ENCODE measurements around the gene SLC10A7. TPM values are rescaled to one million over a fixed set of nuclear protein-coding genes. Genes with fewer than 3 reads are reported as not detected.

Gene SLC10A7
- total RNA-seq, 1 donor from 2014 or later: 18.4 TPM

DNA sequence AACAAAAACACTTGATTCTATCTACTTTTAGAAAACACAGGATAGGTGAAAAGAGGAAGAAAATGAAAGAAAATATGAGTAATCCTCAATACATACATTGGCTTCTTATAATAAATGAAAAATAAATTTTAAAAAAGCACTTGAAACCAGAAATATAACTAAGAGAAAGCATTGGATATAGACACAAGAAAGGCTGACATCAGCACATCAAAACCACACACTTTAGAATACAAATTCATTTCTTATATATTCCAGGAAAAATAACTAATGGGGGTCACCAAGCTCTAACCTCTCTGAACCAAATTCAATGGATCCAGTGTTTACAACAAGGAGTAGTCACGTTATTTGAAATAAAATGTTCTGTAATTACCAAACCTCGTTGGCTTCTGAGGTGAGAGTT lies 173.9 kb downstream of the SLC10A7 start:
- DNase-seq: no peak

DNA sequence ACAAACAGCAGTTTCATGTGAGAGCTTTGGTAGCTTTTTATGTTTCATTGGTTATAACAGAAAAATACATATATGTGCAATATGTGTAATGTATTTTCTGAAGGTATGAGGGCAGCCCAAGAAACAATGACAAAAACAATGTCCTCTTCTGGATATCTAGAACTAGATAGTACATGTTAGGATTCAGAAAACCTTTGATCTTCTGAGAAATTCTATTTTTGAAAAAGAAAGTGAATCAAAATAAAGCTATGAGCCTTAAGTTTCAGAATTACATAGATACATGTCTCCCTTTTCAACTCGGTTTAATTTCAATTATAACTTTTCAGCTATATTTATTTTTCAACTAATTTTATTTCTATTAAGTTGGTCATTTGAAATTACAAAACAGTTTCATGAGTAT lies 175.5 kb downstream of the SLC10A7 start:
- no peak for DNase-seq

DNA sequence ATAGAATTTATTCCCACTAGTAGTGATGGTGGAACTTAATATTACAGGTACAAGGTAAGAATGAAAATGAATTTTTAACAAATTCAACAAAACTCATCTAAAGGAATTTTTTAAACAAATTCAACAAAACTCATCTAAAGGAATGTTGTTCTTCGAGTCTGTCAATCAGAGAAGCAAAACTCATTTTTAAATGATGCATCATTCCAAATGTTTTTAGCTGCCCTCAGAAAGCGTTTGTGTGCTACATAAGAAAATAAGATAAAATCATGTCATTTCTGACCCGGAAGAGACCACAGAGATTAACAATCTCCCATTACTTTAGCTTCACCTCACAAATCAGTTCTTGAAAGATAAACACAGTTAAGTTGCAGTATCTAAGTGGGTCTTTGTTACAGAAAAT lies 178.0 kb downstream of the SLC10A7 start:
- no peak for DNase-seq

DNA sequence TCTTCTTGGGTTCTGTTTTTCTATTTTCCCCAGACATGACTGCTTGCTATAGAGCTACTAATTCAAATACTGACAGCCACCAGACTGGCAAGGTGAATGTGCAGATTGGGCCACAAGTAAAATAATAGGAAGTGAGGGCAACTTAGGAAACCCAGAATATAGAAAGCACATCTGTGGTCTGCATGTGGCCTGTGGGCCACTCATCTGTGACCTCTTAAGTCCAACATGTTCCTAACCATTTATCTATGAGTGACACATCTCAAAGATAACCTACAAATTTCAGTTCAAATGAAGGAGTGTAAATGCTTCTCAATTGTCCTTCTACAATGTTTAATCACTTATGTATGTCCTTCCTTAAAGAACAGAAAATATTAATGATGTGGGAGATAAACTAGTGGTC lies 178.5 kb downstream of the SLC10A7 start:
- DNase-seq: no peak

DNA sequence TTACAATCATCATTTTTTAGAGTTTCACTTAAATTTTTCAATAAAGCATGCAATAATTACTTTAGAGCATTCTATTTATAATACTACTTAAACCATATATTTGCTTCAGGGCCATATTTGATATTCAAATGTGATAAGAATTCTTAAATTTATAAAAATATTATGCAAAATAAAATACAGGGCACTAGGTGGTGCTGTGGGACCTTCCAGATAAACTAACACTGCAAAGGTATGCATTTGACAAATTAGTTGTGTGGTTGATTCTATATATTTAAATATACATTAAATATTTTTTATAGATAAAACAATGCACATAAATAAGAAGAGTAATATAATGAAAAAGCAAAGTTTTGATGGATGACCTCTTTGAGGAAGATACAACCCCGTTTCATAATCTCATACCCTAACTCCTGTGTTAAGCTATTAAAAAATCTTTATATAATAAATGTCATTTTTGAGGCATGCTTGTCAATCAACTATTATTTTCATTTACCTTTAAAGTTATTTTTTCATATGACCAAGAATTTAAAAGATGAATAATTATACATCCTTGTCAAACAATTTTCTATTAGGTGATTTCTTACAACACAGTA lies 179.0 kb downstream of the SLC10A7 start:
- no peak for DNase-seq

DNA sequence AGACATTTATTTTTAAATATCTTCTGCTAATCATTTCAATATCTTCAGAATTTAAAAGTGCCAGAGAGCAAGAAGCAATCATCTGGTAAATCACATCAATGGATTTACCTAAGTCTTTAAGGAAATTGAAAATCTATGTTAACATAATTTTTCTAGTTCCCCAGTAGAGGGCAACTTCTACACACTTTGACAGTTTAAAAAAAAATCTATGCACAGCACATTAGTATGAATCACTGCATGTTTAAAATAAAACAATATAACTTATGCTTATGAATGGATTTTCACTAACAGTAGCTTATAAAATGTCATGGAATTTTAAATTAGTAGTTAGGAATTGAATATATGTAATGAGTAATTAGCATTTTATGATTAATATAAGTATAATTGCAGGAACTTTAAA lies 180.9 kb downstream of the SLC10A7 start:
- DNase-seq: no peak

DNA sequence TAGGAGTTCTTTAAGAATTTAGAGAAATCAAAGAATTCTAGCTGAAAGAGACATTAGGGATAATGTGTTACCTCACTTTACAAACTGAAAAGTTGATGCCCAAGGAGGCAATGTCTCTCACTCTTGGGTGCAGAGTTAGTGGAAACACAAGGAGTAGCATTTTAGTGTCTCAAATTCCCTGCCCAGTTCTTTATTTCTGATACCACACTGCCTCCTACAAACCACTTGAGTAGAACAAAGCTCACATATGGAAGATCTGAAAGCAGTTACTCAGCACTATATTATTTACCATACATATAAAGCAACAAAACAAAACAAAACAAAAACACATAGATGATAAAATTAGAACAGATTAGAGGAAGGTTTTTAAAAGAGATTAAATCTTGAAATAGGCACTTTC lies 183.2 kb downstream of the SLC10A7 start:
- DNase-seq: no peak

DNA sequence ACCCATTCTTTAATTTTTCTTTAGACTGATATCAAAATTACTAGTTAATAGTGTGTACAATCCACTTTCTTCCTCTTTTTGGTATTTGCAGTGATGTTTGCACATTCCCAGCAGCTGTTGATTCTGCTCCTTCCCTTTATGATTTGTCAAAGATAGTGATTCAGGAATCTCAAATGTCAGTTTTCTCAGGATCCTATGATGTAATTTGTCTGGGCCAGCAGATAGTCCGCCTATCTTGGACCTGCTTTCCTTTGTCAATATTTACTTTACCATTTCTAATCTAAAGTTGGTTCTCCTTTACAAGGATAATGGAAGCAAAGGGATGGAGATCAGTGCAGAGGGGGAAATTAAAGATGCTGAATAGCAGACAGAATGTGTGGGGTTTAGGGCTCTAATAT lies 185.3 kb downstream of the SLC10A7 start:
- DNase-seq: no peak

DNA sequence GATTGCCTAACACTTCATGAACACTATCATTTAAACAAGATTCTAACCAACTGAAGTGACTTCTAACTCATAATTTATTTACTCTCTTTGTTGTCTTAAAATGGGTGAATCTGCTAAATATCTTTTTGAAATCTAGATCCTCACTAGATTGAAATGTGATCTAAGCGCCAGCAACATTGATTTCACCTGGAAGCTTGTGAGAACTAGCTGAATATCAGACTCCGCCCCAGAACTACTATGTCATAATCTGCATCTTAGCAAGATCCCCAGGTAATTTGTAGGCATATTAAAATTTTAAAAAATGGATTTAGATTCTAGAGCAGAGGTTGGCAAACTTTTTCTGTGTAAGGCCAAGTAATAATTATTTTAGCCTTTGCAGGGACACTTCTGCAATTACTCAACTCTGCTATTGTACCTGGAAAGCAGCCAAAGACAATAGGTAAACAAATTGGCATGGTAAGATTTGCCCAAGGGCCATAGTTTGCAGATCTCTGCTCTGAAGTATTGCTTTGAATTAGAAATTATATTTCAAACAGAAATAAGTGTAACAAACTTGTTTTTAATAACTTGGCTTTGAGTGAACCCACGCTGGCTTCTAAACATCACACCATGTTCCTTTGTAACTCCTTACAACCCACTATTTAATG lies 185.9 kb downstream of the SLC10A7 start:
- DNase-seq: no peak

DNA sequence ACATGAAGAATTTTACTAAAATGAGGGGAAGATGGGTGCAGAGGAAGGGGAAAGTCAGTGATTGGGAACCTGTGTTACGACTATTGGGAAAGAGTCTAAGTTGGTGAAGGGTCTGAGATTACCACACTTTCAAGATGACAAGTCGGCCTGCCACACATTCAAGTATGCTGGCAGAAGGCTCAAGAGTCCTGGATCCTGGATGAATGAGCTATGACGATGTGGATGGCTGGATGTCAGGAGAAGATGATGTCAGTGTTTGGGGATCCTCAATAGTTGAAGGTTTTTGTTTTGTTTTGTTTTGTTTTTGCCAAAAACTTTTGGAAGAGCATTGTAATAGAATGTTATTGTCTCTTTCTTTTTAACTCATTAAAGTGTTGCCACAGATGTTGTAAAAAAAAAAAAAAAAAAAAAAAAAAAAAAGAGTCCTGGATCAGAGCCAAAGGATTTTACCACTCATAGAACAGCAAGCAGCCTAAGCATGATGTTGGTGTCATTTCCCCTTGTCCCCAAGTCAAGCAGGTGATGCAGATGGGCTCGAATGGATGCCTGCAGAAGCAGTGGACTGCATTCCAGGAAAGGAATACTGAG lies 186.8 kb downstream of the SLC10A7 start:
- no peak for DNase-seq

DNA sequence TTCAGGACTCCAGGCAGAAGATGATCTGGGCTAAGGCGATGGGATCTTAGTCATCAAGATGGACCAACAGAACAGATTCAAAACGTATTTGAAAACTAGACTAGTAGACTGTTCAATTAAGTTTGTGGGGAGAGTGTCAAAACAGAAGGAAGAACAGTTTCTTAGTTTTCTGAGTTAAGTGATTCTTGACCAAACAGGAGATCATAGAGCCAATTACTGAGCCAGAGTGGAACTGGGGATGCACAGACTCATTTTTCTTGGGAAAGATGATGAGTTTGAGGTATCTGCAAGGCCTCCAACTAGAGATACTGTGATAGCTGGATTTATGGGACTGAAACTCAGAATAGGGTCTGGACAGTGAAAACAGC lies 187.9 kb downstream of the SLC10A7 start:
- no peak for DNase-seq

DNA sequence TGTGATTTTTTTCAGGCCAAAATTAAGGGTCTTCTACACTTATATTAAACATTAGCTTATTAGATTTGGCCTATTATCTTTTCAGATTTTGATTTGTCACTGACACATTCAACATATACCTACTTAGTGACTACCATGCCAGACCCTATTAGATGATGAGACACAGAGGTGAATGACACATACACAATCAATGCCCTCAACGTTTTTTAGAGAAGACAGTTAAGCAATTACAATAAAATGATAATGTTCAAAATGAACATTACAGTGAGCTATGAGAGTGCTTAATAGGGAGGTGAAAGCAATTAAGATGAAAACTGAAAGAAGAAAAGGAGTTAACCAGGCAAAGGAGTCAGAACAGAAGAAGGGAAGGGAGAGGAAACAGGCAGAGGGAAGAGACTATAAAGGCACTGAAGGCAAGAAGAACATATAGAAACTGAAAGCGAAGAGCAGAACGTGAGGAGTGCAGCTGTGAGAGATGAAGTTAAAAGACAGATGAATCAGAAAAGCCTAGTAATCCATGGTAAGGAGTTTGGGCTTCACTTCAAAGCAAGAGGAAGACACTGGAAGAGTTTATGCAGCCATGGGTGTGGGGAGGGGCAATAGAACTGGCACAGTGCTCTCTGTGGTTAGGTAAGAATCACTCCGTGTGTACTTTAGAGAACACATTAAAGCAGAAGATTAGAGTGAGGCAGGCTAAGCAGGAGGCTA lies 188.4 kb downstream of the SLC10A7 start:
- DNase-seq: no peak

DNA sequence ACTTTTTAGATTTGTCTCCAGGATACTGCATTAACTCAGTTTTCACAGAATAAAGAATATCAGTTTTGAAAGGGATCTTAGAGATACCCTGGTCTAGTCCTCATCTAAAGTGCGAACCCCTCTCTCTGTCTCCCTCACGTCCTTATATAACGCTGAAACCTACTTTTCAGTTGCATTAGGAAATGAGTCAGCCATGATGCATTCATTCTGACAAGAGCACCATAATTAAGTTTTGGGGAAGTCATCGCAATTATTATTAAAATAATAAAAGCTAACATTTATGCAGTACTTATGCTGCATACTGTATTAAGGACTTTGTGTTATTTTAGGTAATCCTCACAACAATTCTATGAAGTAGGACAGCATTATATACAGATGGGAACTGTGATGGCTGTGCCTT lies 191.3 kb downstream of the SLC10A7 start:
- DNase-seq: no peak

DNA sequence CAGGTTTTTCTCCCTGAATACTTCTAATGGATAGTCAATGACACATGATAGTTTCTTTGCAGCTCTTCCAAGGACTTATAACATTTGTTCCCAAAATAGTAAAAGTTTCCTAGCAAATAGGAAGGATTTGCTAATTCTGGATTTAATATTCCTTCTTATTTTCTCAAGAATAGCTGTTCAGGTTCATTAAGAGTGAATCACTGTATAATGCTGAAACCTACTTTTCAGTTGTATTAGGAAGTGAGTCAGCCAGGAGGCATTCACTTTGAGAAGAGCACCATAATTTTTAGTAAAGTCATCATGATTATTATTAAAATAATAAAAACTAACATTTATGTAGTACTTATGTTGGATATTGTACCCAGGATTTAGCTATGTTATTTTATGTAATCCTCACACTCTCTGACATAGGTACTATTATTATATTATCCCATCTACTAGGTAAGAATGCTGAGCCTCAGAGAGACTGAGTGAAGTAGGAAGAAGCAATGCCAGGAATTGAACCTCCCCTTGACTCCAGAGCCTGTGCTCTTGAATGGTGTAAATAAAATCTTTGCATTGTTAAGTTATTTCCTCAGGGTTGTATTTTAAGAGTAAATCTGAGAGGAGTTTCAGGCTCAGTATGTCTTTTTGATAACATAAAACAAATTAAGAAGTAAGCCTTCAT lies 192.6 kb downstream of the SLC10A7 start:
- DNase-seq: no peak

DNA sequence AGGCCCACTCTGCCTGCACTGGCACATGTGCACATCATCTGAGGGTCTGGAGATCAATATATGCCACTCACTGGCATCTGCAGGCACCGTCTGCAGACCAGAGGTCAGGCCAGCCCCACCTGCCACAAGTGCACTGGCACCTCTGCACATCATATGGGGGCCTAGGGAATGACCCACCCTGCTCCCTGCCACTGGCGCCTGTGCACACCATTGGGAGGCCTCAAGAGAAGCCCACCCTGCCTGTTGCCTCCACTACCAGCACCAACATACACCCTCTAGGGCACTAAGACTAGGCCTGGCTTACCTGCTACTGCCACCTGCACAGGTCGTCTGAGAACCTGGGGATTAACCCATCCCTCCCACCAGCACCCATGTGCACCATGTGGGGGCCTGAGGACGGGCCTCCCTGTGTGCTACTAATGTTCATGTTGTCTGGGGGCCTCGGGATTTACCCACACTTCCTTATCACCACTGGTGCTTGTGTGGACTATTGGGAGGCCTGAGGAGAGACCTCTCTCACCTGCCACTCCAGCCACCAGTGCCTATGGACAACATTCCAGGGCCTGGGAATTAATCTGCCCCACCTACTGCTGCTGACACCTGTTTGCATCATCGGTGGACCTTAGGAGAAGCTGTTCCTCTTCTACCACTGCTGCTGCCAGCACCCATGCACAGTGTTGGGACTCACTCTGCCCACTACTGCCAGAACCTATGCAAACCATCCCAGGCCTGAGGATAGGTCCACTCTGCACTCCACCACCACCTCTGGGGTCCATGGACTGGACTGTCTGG lies 193.7 kb downstream of the SLC10A7 start:
- DNase-seq: no peak

DNA sequence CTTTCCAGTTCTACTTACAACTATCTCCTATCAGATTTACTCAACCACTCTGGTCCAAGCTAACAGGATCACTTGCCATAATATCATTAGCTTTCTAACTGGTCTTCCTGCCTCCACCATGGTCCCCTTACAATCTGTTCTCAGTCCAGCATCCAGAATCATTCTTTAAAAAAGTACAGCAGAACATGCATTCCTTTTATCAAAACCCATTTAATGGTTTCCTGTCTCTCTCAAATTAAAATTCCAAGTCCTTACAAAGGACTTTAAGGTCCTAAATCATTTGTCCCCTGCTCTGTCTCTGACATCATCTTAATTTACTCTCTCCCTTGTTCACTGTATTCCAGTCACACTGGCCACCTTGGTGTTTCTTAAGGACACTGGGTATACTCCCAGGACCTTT lies 202.8 kb downstream of the SLC10A7 start:
- DNase-seq: no peak

DNA sequence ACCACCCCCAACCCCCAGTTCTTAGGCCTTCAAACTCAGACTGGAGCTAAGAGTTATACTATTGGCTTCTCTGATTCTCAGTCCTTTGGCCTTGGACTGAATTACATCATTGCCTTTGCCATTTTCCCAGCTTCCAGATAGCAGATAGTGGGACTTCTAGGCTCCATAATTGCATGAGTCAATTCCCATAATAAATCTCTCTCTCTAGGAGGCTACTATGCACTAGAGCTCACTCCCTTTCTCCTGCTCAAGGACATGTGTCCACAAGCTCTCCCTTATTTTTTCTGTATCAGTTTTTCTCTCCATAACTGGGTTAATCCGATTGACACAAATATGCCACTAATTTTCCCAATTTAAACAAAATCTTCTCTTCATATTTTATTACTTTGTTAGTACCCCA lies 204.0 kb downstream of the SLC10A7 start:
- DNase-seq: no peak

DNA sequence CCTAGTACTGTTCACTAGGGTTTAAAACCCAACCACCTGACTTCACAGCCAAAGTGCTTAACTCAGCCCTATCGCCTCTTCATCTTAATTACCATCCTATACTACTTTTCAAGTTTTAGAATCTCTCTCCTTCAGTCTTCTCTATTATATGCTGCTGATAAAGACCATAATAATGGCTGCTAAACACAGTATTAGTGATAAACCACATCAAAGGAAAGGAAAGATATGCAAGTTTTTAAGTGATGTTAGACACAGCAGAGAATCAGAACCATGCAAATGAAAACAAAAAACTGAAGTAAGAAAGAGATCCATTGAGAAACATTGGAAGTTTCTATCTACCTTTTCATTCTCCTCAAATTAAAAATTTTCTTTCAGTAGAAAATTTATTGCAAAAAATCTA lies 206.6 kb downstream of the SLC10A7 start:
- no peak for DNase-seq

DNA sequence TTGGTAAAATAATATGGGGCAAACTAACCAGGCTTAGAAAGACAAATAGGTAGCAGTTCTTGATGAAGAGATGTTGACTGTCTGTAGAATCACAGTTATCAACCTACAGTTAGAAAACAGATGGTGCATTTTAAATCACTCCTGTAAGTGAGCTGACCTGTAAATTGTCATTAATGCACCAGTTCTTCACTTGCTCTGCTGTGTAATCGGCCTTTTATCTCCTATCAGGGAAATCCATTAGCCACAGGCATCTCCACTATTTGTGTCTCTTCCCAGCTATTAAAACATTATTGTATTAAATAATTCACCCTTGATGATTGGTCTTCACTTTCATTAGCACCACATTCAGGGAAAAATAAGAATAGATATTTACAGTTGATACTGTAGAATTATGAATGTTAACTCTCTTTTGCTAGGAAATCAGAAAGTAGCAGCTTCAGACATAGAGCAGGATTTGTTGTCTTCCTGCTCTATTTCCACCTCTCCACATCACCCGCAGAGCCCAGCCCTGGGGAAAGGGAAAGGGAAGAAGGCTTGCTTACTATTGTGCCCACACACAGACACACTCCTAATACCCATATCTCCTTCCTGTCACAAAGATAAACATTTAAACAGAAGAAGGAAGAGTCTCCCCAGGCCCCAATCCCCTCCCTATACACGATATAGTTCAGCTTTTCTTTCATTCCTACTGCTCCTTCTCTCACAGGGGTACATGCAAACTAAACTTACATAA lies 210.3 kb downstream of the SLC10A7 start:
- DNase-seq: no peak

DNA sequence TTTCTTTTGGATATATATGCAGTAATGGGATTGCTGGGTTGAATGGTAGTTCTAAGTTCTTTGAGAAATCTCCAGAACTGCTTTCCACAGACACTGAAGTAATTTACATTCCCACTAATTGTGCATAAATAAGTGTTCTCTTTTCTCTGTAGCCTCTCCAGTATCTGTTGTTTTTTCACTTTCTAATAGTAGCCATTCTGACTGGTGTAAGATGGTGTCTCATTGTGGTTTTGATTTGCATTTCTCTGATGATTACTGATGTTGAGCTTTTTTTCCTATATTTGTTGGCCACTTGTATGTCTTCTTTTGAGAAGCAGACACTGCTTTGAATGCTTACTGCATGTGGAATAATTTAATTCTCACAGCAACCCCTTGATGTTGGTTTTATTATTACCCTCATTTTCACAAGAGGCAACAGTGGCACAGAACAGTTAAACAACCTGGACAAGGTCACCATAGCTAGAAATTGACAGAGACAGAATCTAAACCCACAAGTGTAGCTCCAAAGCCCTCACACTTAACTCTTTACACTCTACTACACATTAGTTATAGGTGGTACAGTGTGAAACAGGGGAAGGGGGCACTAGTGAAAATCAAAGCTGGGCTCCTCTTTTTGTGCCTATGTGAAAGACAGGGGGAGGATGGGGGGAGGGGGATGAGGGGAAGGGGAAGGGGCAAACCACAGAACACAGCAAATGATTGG lies 211.3 kb downstream of the SLC10A7 start:
- no peak for DNase-seq

DNA sequence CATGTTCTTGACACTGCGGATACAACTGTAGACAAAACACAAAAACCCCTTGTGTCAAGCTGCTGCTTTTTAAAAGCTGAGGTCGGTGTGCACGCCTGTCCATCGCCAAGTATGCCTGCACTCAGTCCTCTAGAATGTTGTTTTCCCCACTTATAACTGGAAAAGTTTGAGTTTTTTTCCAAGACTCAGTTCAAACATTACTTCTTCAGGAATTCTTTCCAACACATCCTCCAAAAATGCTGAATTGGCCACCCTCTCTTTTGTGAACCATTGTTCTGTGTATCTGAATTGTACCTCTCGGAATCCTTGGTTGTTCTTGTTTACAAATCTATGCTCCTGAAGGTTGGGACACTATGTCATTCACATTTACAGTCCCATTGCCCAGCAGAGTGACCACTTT lies 212.8 kb downstream of the SLC10A7 start:
- DNase-seq: no peak
